ENCODE results near the gene GK. TPM values are rescaled to one million over a fixed set of nuclear protein-coding genes. Genes with fewer than 3 reads are reported as not detected.
"Not testable (repeated sequence)": the region's sequence is repeated elsewhere in the genome, so short reads cannot be mapped to it uniquely, and the experiment has no call there.

GK gene
- total and polyA plus RNA-seq, 2 donors (not counting 1 experiment from before 2014, with no cell fraction given), result 4.8 to 10.2 TPM

GRCh38 chrX:30652527-30653414 is 452 bp upstream of the GK start:
- POLR2A ChIA-PET, result interaction anchor here (0.6 to 1.0 kb wide), 2 partner anchors 8 to 59 kb away, joined by 3 read pairs; no protein-coding TSS in a partner anchor
- intact Hi-C loops (cut with micrococcal nuclease), result loop anchor here (1.0 to 10.0 kb wide), 4 partner anchors 55 to 237 kb away; partner anchors contain the start of genes TAB3 and TASL
- no peaks in the 10 kb centered on the region for H3K9me3 Mint-ChIP-seq (ENCODE audit: insufficient read depth)

DNA sequence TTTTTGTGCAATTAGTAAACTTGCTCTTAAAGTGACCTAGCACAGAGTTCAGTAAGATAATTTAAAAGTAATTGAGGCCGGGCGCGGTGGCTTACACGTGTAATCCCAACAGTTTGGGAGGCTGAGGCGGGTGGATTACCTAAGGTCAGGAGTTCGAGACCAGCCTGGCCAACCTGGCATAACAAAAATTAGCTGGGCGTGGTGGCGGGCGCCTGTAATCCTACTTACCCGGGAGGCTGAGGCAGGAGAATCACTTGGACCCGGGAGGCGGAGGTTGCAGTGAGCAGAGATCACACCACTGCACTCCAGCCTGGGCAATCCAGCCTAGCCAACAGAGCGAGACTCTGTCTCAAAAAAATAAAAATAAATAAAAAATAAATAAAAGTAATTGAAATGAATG is 1.2 kb downstream of the GK start:
- CTCF ChIA-PET; H3K79me2 ChIP-seq (ENCODE audit: control insufficient read depth, insufficient read depth, low read length); DNase-seq; H3K27me3 ChIP-seq (replicated peaks in 1 of 4; ENCODE audit: control extremely low read depth in 1 of 4, control insufficient read depth in 3 of 4, insufficient read depth in 4 of 4, low read length in 3 of 4); H3K9me3 ChIP-seq (ENCODE audit: control extremely low read depth in 1 of 3, control insufficient read depth in 2 of 3, insufficient read depth in 1 of 3, low read length in 2 of 3); H3K36me3 ChIP-seq (replicated peaks in 1 of 2; ENCODE audit: control extremely low read depth in 1 of 2, control insufficient read depth in 1 of 2, extremely low read depth in 1 of 2, insufficient read depth in 2 of 2, low read length in 1 of 2); H3K4me1 ChIP-seq (ENCODE audit: control insufficient read depth in 2 of 2, insufficient read depth in 2 of 2, low read length in 2 of 2); H3K27me3 Mint-ChIP-seq; POLR2A ChIA-PET; H3K27ac Mint-ChIP-seq; H4K20me1 ChIP-seq (ENCODE audit: control insufficient read depth, insufficient read depth, low read length, poor library complexity, severe bottlenecking); H3K9me3 Mint-ChIP-seq (ENCODE audit: insufficient read depth); ATAC-seq (ENCODE audit: low read depth); H3K27ac ChIP-seq (ENCODE audit: low read length in 2 of 2); H2AFZ ChIP-seq (ENCODE audit: insufficient read depth, low read depth, low read length, poor library complexity, severe bottlenecking): not testable (repeated sequence)
- intact Hi-C loops (cut with micrococcal nuclease), result loop anchor here (10.0 kb wide), 1 partner anchor 60 kb away; no protein-coding TSS in a partner anchor
- Histone ChIP-seq H3K9ac (ENCODE audit: low read length) (peak overlapping the region; percentile 64), H3K4me3 (ENCODE audit: control extremely low read depth in 1 of 5, extremely low read depth in 1 of 5, insufficient read depth in 1 of 5, low read depth in 2 of 5, low read length in 4 of 5) (peak overlapping the region in 3 of 5 experiments; percentile 24 to 89 (median 50)), H3K4me2 (replicated peaks; ENCODE audit: low read depth, low read length, poor library complexity, severe bottlenecking) (peak overlapping the region; percentile 66)
- H3K4me1 Mint-ChIP-seq, result peaks cover 40% of the 10 kb centered on the region
- peak overlapping the region; percentile 94 for H3K4me3 Mint-ChIP-seq
- 94% methylated on average over 10 of the region's 13 CpGs for WGBS (ENCODE audit: insufficient coverage)

More at GRCh38 chrX:30652527-30653414, 452 bp upstream of the GK start:
- Histone ChIP-seq H2AFZ (ENCODE audit: insufficient read depth, low read depth, low read length, poor library complexity, severe bottlenecking) (peak overlapping the region; percentile 65), H3K9ac (ENCODE audit: low read length) (peak overlapping the region; percentile 64), H3K36me3 (replicated peaks in 1 of 2; ENCODE audit: control extremely low read depth in 1 of 2, control insufficient read depth in 1 of 2, extremely low read depth in 1 of 2, insufficient read depth in 2 of 2, low read length in 1 of 2) (no peaks in the 10 kb centered on the region), H3K79me2 (ENCODE audit: control insufficient read depth, insufficient read depth, low read length) (no peaks in the 10 kb centered on the region), H3K4me3 (ENCODE audit: control extremely low read depth in 1 of 5, extremely low read depth in 1 of 5, insufficient read depth in 1 of 5, low read depth in 2 of 5, low read length in 4 of 5) (peak overlapping the region; percentile 30 to 89 (median 75)), H3K4me1 (ENCODE audit: control insufficient read depth in 2 of 2, insufficient read depth in 2 of 2, low read length in 2 of 2) (peaks cover 8 to 9% of the 10 kb centered on the region in 2 donors), H3K27me3 (replicated peaks in 1 of 4; ENCODE audit: control extremely low read depth in 1 of 4, control insufficient read depth in 3 of 4, insufficient read depth in 4 of 4, low read length in 3 of 4) (no peaks in the 10 kb centered on the region), H3K9me3 (ENCODE audit: control extremely low read depth in 1 of 3, control insufficient read depth in 2 of 3, insufficient read depth in 1 of 3, low read length in 2 of 3) (no peaks in the 10 kb centered on the region), H4K20me1 (ENCODE audit: control insufficient read depth, insufficient read depth, low read length, poor library complexity, severe bottlenecking) (no peaks in the 10 kb centered on the region), H3K27ac (ENCODE audit: low read length in 2 of 2) (peak overlapping the region; percentile 88 to 92), H3K4me2 (replicated peaks; ENCODE audit: low read depth, low read length, poor library complexity, severe bottlenecking) (peak overlapping the region; percentile 66)
- Mint-ChIP-seq H3K4me3 (peak overlapping the region; percentile 94), H3K27ac (peak overlapping the region; percentile 96), H3K27me3 (no peaks in the 10 kb centered on the region), H3K4me1 (peaks cover 36% of the 10 kb centered on the region)
- 0% methylated on average over 35 of the region's 65 CpGs for WGBS (ENCODE audit: insufficient coverage)
- peak; percentile 88 for ATAC-seq (ENCODE audit: low read depth)
- CTCF ChIA-PET, result no interaction called here
- TF ChIP-seq CTCF (IDR thresholded peaks at IDR 0.05), result no peak
- DNase-seq, result peak; percentile 93

All from B cell (primary cell).